HG03354 (cell line): ENCODE data around the gene MPP2.
"Not testable (repeated sequence)": the region's sequence is repeated elsewhere in the genome, so short reads cannot be mapped to it uniquely, and the experiment has no call there.

Source experiments
- ATAC-seq: cut with Tn5 transposase; IDR thresholded peaks from one replicate; pipeline ENCODE4 v1.9.1; 2021; ENCODE audit warnings: mild to moderate bottlenecking; ENCODE audit not compliant: unreplicated experiment, poor library complexity, severe bottlenecking

MPP2 gene

GRCh38 chr17:43855061-43855460, 52.3 kb downstream of the MPP2 start:
- no peak for ATAC-seq

GRCh38 chr17:43854498-43854897, 52.8 kb downstream of the MPP2 start:
- ATAC-seq = no peak

- ATAC-seq = no peak
Observed at GRCh38 chr17:43853546-43853945, 53.8 kb downstream of the MPP2 start.

- ATAC-seq = no peak
Observed at GRCh38 chr17:43852571-43852970, 54.8 kb downstream of the MPP2 start.

GRCh38 chr17:43849116-43849515, 58.2 kb downstream of the MPP2 start:
- ATAC-seq = no peak

GRCh38 chr17:43848601-43849000, 58.7 kb downstream of the MPP2 start:
- no peak for ATAC-seq

GRCh38 chr17:43846963-43847371, 60.4 kb downstream of the MPP2 start, which contains the start of gene CD300LG:
TSS of gene CD300LG (plus strand) at chr17:43847176. CDS start at chr17:43847217, 41 bp downstream.
- ATAC-seq = no peak

GRCh38 chr17:43846221-43846712, 61.1 kb downstream of the MPP2 start:
- no peak for ATAC-seq

- ATAC-seq = no peak
Observed at GRCh38 chr17:43845766-43846165, 61.6 kb downstream of the MPP2 start.

GRCh38 chr17:43844241-43844640, 63.1 kb downstream of the MPP2 start:
- no peak for ATAC-seq

- ATAC-seq = no peak
Observed at GRCh38 chr17:43842975-43843325, 64.4 kb downstream of the MPP2 start.

- not testable (repeated sequence) for ATAC-seq
Observed at GRCh38 chr17:43842091-43842974, 65.0 kb downstream of the MPP2 start.

GRCh38 chr17:43841282-43841681, 66.1 kb downstream of the MPP2 start:
- ATAC-seq = no peak

- no peak for ATAC-seq
Observed at GRCh38 chr17:43840814-43841213, 66.5 kb downstream of the MPP2 start.

- ATAC-seq = no peak
Observed at GRCh38 chr17:43839670-43840108, 67.6 kb downstream of the MPP2 start.

- ATAC-seq = no peak
Observed at GRCh38 chr17:43834106-43834505, 73.2 kb downstream of the MPP2 start.

GRCh38 chr17:43832976-43833829, 74.1 kb downstream of the MPP2 start, which contains the start of gene MPP3:
TSS of gene MPP3 (minus strand) at chr17:43833146. CDS start at chr17:43831906, 1,240 bp downstream.
- no peak for ATAC-seq

GRCh38 chr17:43832168-43832975, 75.0 kb downstream of the MPP2 start:
- ATAC-seq = no peak

- no peak for ATAC-seq
Observed at GRCh38 chr17:43831633-43832032, 75.7 kb downstream of the MPP2 start.
